ENCODE data around the gene ACOT7. TPM values are rescaled to one million over a fixed set of nuclear protein-coding genes. Genes with fewer than 3 reads are reported as not detected.
"Not testable (repeated sequence)": the region's sequence is repeated elsewhere in the genome, so short reads cannot be mapped to it uniquely, and the experiment has no call there.

Gene ACOT7
- polyA plus RNA-seq, 3 donors: 32.8 to 39.4 (median 36.8) TPM

GRCh38 chr1:6241107-6241886 lies 152.3 kb downstream of the ACOT7 start:
- DNase-seq: no peak

DNA sequence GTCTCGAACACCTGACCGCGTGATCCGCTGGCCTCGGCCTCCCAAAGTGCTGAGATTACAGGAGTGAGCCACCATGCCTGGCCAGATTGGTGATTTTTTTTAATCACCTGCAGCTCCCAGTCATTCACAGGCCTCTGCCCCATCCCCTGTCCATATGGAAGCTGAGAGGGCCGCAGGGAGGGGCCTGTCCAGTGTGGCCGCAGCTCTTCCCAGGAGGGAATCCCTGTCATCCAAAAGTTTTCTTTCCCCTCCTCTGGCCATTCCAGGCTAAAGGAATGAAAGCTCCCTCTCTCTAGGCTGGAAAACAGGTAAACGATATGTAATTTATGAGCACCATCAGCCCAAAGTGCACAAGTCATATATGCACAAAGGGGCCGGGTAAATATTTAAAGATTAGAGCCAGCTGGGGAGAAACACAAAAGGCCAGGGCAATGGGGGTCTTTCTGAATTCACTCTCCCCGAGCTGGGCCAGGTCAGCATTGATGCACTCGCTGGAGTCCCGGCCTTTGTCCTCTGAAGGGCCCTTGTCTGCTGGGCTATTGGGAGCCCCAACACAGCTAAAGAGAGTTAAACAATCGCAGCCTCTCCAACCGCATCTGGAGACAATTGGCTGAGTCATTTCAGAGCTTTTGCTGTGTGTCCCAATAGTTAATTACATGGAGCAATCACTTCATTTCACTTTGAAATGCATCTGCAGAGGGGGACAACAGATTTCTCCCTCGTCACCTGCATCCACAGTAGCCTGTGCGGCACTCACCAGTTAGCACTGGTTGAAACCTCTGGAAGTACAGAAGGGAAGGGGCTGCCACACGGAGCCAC lies 153.4 kb downstream of the ACOT7 start:
- DNase-seq: no peak

DNA sequence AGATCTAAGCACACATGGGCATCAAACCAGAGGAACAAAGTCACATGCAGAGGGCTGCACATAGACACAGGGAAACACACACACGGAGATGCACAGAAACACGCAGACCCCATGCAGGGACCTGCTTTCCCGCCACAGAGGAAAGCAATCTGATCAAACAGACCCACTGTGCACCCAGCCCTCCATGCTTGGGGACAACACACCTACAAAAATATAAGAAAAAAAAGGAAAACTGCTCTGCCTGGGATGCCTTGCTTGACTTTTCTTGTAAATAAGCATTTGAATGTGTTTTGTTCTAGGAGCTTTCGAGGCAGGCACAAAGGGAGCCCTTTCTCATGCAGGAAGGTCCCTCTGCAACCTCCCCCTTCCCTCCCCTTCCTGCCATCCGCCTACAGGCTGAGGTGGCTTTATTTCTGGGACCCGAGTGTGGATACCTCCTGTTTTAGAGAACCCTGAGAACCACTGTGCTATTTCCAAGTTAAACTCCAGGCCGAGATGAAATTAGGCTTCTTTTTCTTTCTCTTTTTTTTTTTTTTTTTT lies 154.3 kb downstream of the ACOT7 start:
- DNase-seq: no peak

GRCh38 chr1:6237093-6237492 lies 156.5 kb downstream of the ACOT7 start:
- no peak for DNase-seq

- no peak for DNase-seq
Measured at GRCh38 chr1:6235296-6235677, 158.3 kb downstream of the ACOT7 start.

DNA sequence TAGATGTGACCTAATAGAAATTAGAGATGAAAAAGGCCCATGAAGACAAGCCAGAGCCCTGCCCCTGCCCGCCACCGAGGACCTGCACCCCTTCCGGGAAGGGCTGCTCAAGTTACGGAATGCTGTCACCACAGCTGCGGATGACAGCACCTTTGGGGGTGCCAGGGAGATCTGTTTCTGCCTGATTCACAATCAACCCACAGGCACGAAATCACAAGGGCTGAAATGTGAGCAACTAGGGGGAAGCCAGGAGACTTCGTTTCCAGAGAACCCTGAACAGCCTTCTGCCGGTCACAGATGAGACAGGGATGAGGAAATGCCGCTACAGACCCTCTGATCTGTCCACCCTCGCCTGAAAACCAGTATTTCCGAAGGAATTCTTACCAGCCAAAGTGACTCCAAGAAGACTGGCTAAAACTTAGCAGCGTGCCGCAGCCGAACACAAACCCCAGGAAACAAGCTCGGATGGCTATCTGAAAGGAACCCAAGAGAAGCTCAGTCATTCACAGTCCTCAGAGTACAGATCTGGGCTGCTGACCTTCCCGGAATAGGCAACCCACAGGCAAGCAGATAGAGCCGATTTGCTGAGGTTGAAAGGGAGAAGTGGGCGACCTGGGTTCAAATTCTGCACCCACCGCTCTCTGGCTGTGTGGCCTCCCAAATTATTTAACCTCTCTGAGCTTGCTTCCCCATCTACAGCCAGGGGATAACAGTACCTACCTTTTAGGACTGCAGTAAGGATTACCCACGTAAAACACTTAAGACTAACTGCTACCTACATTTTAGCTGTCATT lies 158.9 kb downstream of the ACOT7 start:
- DNase-seq: no peak

DNA sequence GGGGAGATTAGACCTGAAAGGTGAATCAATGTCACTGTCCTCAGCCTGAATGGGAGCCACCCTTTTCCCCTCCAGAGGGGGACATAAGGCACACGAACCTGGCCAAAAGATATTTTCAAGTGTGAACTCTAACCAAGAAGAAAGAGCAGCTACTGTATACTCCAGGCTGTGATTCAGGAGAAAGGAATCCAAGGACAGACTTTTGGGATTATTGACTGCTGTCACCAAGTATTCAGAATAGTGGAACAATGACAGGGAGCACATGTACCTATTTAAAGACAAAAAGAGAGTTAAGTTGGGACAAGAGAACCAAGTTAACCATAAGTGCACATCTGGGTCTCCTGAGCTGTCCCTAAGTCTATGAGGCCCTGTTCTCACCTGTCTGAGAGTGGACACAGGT lies 160.2 kb downstream of the ACOT7 start:
- DNase-seq: no peak

GRCh38 chr1:6225651-6226050 lies 167.9 kb downstream of the ACOT7 start:
- DNase-seq: no peak

GRCh38 chr1:6224718-6225117 lies 168.8 kb downstream of the ACOT7 start:
- no peak for DNase-seq

- DNase-seq: no peak
Measured at GRCh38 chr1:6223617-6224016, 169.9 kb downstream of the ACOT7 start.

DNA sequence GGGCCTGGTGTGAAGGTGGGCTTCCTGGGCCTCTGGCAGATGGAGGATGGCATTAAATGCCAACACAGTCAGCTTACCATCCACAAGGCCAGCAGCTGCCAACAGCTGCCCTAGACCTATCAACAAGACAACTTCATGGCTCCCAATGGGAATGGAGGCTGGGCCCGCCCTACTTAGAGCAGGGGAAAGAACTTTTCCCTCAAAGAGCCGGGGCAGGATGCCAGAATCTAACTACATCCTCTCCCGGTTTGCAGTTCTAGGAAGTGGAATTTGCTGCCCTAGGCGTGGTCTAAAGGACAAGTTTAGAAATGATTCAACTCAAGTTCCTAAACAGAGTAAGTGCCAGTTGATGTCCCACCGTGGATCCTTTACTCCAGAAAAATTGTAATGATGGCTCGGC lies 170.9 kb downstream of the ACOT7 start:
- DNase-seq: no peak

GRCh38 chr1:6221210-6221784 lies 172.3 kb downstream of the ACOT7 start:
- no peak for DNase-seq

- no peak for DNase-seq
Measured at GRCh38 chr1:6220236-6220635, 173.3 kb downstream of the ACOT7 start.

DNA sequence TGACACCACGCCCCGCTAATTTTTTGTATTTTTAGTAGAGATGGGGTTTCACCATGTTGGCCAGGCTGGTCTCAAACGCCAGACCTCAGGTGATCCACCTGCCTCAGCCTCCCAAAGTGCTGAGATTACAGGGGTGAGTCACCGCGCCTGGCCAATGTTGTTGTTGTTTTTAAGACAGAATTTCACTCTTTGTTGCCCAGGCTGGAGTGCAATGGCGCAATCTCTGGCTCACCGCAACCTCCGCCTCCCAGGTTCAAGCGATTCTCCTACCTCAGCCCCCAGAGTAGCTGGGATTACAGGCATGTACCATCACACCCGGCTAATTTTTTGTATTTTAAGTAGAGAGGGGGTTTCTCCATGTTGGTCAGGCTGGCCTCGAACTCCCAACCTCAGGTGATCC lies 173.9 kb downstream of the ACOT7 start:
- not testable (repeated sequence) for DNase-seq

- DNase-seq: no peak
Measured at GRCh38 chr1:6218375-6219164, 175.0 kb downstream of the ACOT7 start.

Other genes with a start within 250 kb of the ACOT7 start
- under 1 TPM; 0.30 to 0.78 (median 0.41) TPM for gene CHD5, start 213.4 kb downstream of the ACOT7 start, polyA plus RNA-seq (ENCODE audit: insufficient read length in 3 of 3)
- gene RPL22, start 194.2 kb downstream of the ACOT7 start, polyA plus RNA-seq (ENCODE audit: insufficient read length in 3 of 3): 100 to 1,000 TPM; 506 to 557 (median 512) TPM
- 10 to 100 TPM; 19.5 to 40.4 (median 39.7) TPM for gene RNF207, start 187.6 kb downstream of the ACOT7 start, polyA plus RNA-seq (ENCODE audit: insufficient read length in 3 of 3)
- 10 to 100 TPM; 55.5 to 63.4 (median 58.7) TPM for gene ICMT, start 157.8 kb downstream of the ACOT7 start, polyA plus RNA-seq (ENCODE audit: insufficient read length in 3 of 3)
- not detected for gene HES3, start 149.6 kb downstream of the ACOT7 start, polyA plus RNA-seq (ENCODE audit: insufficient read length in 3 of 3)
- 1 to 10 TPM; 6.7 to 9.4 (median 7.0) TPM for gene GPR153, start 132.7 kb downstream of the ACOT7 start, polyA plus RNA-seq (ENCODE audit: insufficient read length in 3 of 3)
- under 1 TPM; 0.33 to 0.46 (median 0.40) TPM for gene HES2, start 26.2 kb upstream of the ACOT7 start, polyA plus RNA-seq (ENCODE audit: insufficient read length in 3 of 3)
- gene ESPN, start 31.0 kb upstream of the ACOT7 start, polyA plus RNA-seq (ENCODE audit: insufficient read length in 3 of 3): 10 to 100 TPM; 19.6 to 21.5 (median 21.5) TPM
- gene TNFRSF25, start 72.4 kb upstream of the ACOT7 start, polyA plus RNA-seq (ENCODE audit: insufficient read length in 3 of 3): 10 to 100 TPM; 14.0 to 22.5 (median 20.2) TPM
- 10 to 100 TPM; 16.3 to 25.1 (median 19.6) TPM for gene PLEKHG5, start 97.9 kb upstream of the ACOT7 start, polyA plus RNA-seq (ENCODE audit: insufficient read length in 3 of 3)
- 10 to 100 TPM; 13.9 to 25.2 (median 23.4) TPM for gene NOL9, start 160.7 kb upstream of the ACOT7 start, polyA plus RNA-seq (ENCODE audit: insufficient read length in 3 of 3)
- under 1 TPM; 0.09 to 0.21 (median 0.19) TPM for gene TAS1R1, start 161.5 kb upstream of the ACOT7 start, polyA plus RNA-seq (ENCODE audit: insufficient read length in 3 of 3)
- 10 to 100 TPM; 35.0 to 46.0 (median 43.0) TPM for gene ZBTB48, start 186.2 kb upstream of the ACOT7 start, polyA plus RNA-seq (ENCODE audit: insufficient read length in 3 of 3)
- 10 to 100 TPM; 16.3 to 17.8 (median 17.6) TPM for gene KLHL21, start 209.1 kb upstream of the ACOT7 start, polyA plus RNA-seq (ENCODE audit: insufficient read length in 3 of 3)
- gene PHF13, start 220.0 kb upstream of the ACOT7 start, polyA plus RNA-seq (ENCODE audit: insufficient read length in 3 of 3): 10 to 100 TPM; 24.7 to 28.2 (median 26.3) TPM
- gene THAP3, start 231.1 kb upstream of the ACOT7 start, polyA plus RNA-seq (ENCODE audit: insufficient read length in 3 of 3): 10 to 100 TPM; 21.0 to 23.8 (median 23.4) TPM